NCI-H345 treated with DMSO at 0.1 percent for 48 hours (cell line): ENCODE measurements around the gene MAP2K3.

Source experiments
- DNase-seq: peaks from one replicate; lab custom pipeline; 2025; ENCODE audit not compliant: unreplicated experiment; lab: John Stamatoyannopoulos, UW

Gene MAP2K3

GRCh38 chr17:21284319-21285163, at the start of gene MAP2K3:
TSS of gene MAP2K3 (plus strand) at chr17:21284711. CDS start at chr17:21284921, 210 bp downstream.
- DNase-seq = peak; percentile 77

- DNase-seq = no peak
These were observed 48.6 kb upstream of the MAP2K3 start for GRCh38 chr17:21235921-21236320.

GRCh38 chr17:21239680-21240368, 44.7 kb upstream of the MAP2K3 start:
- DNase-seq = no peak

GRCh38 chr17:21240369-21241055, 44.0 kb upstream of the MAP2K3 start:
- DNase-seq = no peak

GRCh38 chr17:21241564-21241963, 42.9 kb upstream of the MAP2K3 start:
- no peak for DNase-seq

GRCh38 chr17:21242026-21242697, 42.3 kb upstream of the MAP2K3 start:
- no peak for DNase-seq

GRCh38 chr17:21242780-21243515, 41.6 kb upstream of the MAP2K3 start:
- DNase-seq = no peak

- DNase-seq = no peak
These were observed 40.8 kb upstream of the MAP2K3 start for GRCh38 chr17:21243516-21244303.

GRCh38 chr17:21245639-21246084, 38.8 kb upstream of the MAP2K3 start:
- no peak for DNase-seq

GRCh38 chr17:21246698-21247097, 37.8 kb upstream of the MAP2K3 start:
- no peak for DNase-seq

GRCh38 chr17:21247552-21248258, 36.8 kb upstream of the MAP2K3 start:
- no peak for DNase-seq

- DNase-seq = no peak
These were observed 36.0 kb upstream of the MAP2K3 start for GRCh38 chr17:21248500-21248899.

- DNase-seq = no peak
These were observed 35.3 kb upstream of the MAP2K3 start for GRCh38 chr17:21249086-21249795.

- DNase-seq = no peak
These were observed 34.4 kb upstream of the MAP2K3 start for GRCh38 chr17:21249920-21250703.

- no peak for DNase-seq
These were observed 33.7 kb upstream of the MAP2K3 start for GRCh38 chr17:21250854-21251253.

- no peak for DNase-seq
These were observed 33.0 kb upstream of the MAP2K3 start for GRCh38 chr17:21251337-21252010.

GRCh38 chr17:21252289-21252795, 32.2 kb upstream of the MAP2K3 start:
- no peak for DNase-seq
